ENCODE results near the gene BAX. TPM values are rescaled to one million over a fixed set of nuclear protein-coding genes. Genes with fewer than 3 reads are reported as not detected.

BAX gene
- total RNA-seq, 1 experiment from 2014 or later: 103 TPM

GRCh38 chr19:48986211-48986610 lies 31.5 kb downstream of the BAX start:
- no peaks in the 10 kb centered on the region for H3K4me1 ChIP-seq (ENCODE audit: insufficient read depth, low read length, poor library complexity, severe bottlenecking)
- TF ChIP-seq CTCF (conservative IDR thresholded peaks at IDR 0.05; ENCODE audit: low read depth, low read length): no peak
- no peak for TF ChIP-seq EZH2 (IDR thresholded peaks at IDR 0.05; ENCODE audit: borderline replicate concordance, low read depth, low read length, poor library complexity, severe bottlenecking)
- H3K27me3 ChIP-seq (replicated peaks; ENCODE audit: insufficient read depth, low read depth, low read length, poor library complexity): no peaks in the 10 kb centered on the region
- BruUV-seq (replicated peaks): no TSS peak
- ChIA-PET CTCF (interaction anchor here (0.6 to 0.9 kb wide), 2 partner anchors 15 to 23 kb away, joined by 3 to 4 read pairs; no protein-coding TSS in a partner anchor), POLR2A (ENCODE audit: low non-redundant PET) (no interaction called here)
- no peak for DNase-seq (ENCODE audit: low spot score)
- H3K27ac ChIP-seq (ENCODE audit: low read depth, low read length, poor library complexity, severe bottlenecking): no peak overlapping the region
- intact Hi-C loops (cut with micrococcal nuclease; ENCODE audit: unreplicated experiment): no loop called here
- H3K36me3 ChIP-seq (ENCODE audit: insufficient read depth, low read length, poor library complexity, severe bottlenecking): peaks cover 47% of the 10 kb centered on the region
- no peak overlapping the region for H3K4me3 ChIP-seq (ENCODE audit: low read depth, low read length, poor library complexity, severe bottlenecking)
- no peaks in the 10 kb centered on the region for H3K9me3 ChIP-seq (ENCODE audit: low read depth, low read length, poor library complexity, severe bottlenecking)

DNA sequence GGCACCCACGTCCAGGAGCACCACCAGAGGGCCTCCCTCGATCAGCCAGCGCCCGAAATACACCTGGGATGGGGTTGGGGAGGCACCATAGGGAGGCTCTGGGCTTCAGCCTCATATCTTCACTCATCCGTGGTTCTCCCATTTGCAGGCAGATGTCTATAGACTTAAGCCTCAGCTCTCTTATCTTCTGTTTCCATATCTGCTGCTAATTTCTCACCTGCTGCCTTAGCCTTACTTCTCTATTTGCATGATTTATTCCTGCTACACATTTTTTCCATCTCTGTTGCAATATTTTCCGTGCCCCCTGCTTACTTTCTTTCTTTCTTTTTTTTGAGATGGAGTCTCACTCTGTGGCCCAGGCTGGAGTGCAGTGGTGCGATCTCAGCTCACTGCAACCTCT lies 32.6 kb downstream of the BAX start:
- CTCF ChIA-PET: interaction anchor here (0.7 kb wide), 1 partner anchor 134 kb away, joined by 3 read pairs; no protein-coding TSS in a partner anchor
- TF ChIP-seq EZH2 (IDR thresholded peaks at IDR 0.05; ENCODE audit: borderline replicate concordance, low read depth, low read length, poor library complexity, severe bottlenecking): no peak
- TF ChIP-seq CTCF (conservative IDR thresholded peaks at IDR 0.05; ENCODE audit: low read depth, low read length): no peak
- no peaks in the 10 kb centered on the region for H3K9me3 ChIP-seq (ENCODE audit: low read depth, low read length, poor library complexity, severe bottlenecking)
- H3K36me3 ChIP-seq (ENCODE audit: insufficient read depth, low read length, poor library complexity, severe bottlenecking): peaks cover 45% of the 10 kb centered on the region
- peaks cover 5% of the 10 kb centered on the region for H3K4me1 ChIP-seq (ENCODE audit: insufficient read depth, low read length, poor library complexity, severe bottlenecking)
- H3K27ac ChIP-seq (ENCODE audit: low read depth, low read length, poor library complexity, severe bottlenecking): no peak overlapping the region
- no TSS peak for BruUV-seq (replicated peaks)
- no peak for DNase-seq (ENCODE audit: low spot score)
- H3K27me3 ChIP-seq (replicated peaks; ENCODE audit: insufficient read depth, low read depth, low read length, poor library complexity): no peaks in the 10 kb centered on the region
- no peak overlapping the region for H3K4me3 ChIP-seq (ENCODE audit: low read depth, low read length, poor library complexity, severe bottlenecking)
- POLR2A ChIA-PET (ENCODE audit: low non-redundant PET): no interaction called here
- intact Hi-C loops (cut with micrococcal nuclease; ENCODE audit: unreplicated experiment): no loop called here

DNA sequence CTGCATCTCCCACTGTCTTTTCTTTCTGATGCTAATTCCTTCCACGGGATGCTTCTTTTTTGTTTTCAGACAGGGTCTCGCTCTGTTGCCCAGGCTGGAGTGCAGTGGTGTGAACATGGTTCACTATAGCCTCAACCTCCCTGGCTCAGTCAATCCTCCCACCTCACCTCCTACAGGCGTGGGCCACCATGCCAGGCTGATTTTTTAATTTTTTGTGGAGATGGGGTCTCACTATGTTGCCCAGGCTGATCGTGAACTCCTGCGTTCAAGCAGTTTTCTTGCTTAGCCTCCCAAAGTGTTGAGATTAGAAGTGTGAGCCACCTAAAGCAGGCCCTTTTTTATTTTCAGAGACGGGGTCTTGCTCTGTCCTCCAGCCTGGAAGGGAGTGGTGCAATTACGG lies 33.6 kb downstream of the BAX start:
- no peak overlapping the region for H3K27ac ChIP-seq (ENCODE audit: low read depth, low read length, poor library complexity, severe bottlenecking)
- no peaks in the 10 kb centered on the region for H3K27me3 ChIP-seq (replicated peaks; ENCODE audit: insufficient read depth, low read depth, low read length, poor library complexity)
- no peak for DNase-seq (ENCODE audit: low spot score)
- H3K4me3 ChIP-seq (ENCODE audit: low read depth, low read length, poor library complexity, severe bottlenecking): no peak overlapping the region
- peaks cover 5% of the 10 kb centered on the region for H3K4me1 ChIP-seq (ENCODE audit: insufficient read depth, low read length, poor library complexity, severe bottlenecking)
- peaks cover 36% of the 10 kb centered on the region for H3K36me3 ChIP-seq (ENCODE audit: insufficient read depth, low read length, poor library complexity, severe bottlenecking)
- BruUV-seq (replicated peaks): TSS peak; percentile 13
- TF ChIP-seq EZH2 (IDR thresholded peaks at IDR 0.05; ENCODE audit: borderline replicate concordance, low read depth, low read length, poor library complexity, severe bottlenecking) (no peak), CTCF (conservative IDR thresholded peaks at IDR 0.05; ENCODE audit: low read depth, low read length) (no peak)
- ChIA-PET POLR2A (ENCODE audit: low non-redundant PET) (no interaction called here), CTCF (no interaction called here)
- no peaks in the 10 kb centered on the region for H3K9me3 ChIP-seq (ENCODE audit: low read depth, low read length, poor library complexity, severe bottlenecking)
- intact Hi-C loops (cut with micrococcal nuclease; ENCODE audit: unreplicated experiment): no loop called here

Data from A673 (cell line).